Brain microvascular endothelial cell (primary cell): Measurements from ENCODE around the gene RALGAPA2.

ENCODE experiments used
- DNase-seq: peaks from one replicate; pipeline ENCODE4 v3.0.0-alpha.2; 2020
- H3K27ac ChIP-seq: fragments of 250-450 bp; sonication (Bioruptor Pico); 2 replicates; pipeline ENCODE4 v1.5.1; 2020; ENCODE audit warnings: mild to moderate bottlenecking, moderate library complexity
- H3K27me3 ChIP-seq: fragments of 250-450 bp; sonication (Bioruptor Pico); replicated peaks from 2 replicates; pipeline ENCODE4 v1.5.1; 2020; ENCODE audit warnings: mild to moderate bottlenecking
- H3K36me3 ChIP-seq: fragments of 250-450 bp; sonication (Bioruptor Pico); replicated peaks from 2 replicates; pipeline ENCODE4 v1.5.1; 2020; ENCODE audit warnings: mild to moderate bottlenecking
- H3K4me3 ChIP-seq: 2 replicates; pipeline ENCODE4 v1.5.1; 2011; ENCODE audit warnings: low read depth, mild to moderate bottlenecking, control low read depth, low read length, moderate library complexity
- in situ Hi-C: cut with HindIII; loops from 2 replicates; pipeline ENCODE4 v1.10.0; 2017; ENCODE audit warnings: low sequenced_read_pairs, low pct_ligation_motif_present
- TF ChIP-seq, protein P1 (sequence below): IDR thresholded peaks from 2 replicates; pipeline ENCODE4 v1.5.1; 2011; ENCODE audit warnings: low read depth, mild to moderate bottlenecking, moderate library complexity, low read length, control low read depth, inconsistent platforms; ENCODE audit errors: missing control alignments

Gene RALGAPA2

DNA sequence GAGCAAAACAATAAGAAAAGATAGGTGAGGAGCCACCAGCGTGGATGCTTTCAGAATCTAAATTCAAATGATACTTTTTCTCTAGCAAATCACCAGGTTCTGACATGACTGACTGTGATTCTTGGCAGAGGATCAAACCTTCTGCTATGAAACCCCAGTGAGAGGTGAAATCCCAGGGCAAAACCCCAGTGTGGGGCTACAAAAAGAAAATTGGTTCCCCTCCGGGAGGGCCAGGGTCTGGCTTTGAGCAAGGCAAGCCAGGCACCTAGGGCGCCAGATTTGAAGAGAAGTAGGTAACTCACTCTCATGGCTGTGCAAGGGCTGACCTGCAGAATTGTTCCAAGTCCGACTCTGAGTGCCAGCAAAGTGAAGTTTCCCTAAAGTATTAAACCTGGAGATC, 20.2 kb upstream of the RALGAPA2 start:
- TF ChIP-seq, protein P1, sequence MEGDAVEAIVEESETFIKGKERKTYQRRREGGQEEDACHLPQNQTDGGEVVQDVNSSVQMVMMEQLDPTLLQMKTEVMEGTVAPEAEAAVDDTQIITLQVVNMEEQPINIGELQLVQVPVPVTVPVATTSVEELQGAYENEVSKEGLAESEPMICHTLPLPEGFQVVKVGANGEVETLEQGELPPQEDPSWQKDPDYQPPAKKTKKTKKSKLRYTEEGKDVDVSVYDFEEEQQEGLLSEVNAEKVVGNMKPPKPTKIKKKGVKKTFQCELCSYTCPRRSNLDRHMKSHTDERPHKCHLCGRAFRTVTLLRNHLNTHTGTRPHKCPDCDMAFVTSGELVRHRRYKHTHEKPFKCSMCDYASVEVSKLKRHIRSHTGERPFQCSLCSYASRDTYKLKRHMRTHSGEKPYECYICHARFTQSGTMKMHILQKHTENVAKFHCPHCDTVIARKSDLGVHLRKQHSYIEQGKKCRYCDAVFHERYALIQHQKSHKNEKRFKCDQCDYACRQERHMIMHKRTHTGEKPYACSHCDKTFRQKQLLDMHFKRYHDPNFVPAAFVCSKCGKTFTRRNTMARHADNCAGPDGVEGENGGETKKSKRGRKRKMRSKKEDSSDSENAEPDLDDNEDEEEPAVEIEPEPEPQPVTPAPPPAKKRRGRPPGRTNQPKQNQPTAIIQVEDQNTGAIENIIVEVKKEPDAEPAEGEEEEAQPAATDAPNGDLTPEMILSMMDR: no peak
- Histone ChIP-seq H3K36me3 (no peaks in the 10 kb centered on the region), H3K4me3 (no peak overlapping the region), H3K27ac (no peak overlapping the region), H3K27me3 (no peaks in the 10 kb centered on the region)
- DNase-seq: no peak
- in situ Hi-C loops: no loop called here

DNA sequence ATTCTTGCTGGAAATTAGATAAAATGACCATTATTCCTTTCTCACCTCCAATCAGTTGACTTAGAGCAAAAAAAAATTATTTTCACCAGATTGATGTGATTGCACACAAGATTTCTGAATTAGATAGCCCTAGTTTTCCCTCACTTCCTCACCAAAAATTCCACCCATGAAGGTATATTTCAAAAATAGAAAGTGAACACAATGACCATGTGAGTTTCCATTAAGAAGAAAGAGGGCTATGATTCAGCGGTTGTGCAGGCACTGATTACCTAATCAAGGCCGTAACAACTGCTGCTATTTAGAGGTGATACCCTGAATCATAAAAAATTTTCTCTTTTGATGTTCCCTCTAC, 19.5 kb upstream of the RALGAPA2 start:
- Histone ChIP-seq H3K36me3 (no peaks in the 10 kb centered on the region), H3K27me3 (no peaks in the 10 kb centered on the region), H3K4me3 (no peak overlapping the region), H3K27ac (no peak overlapping the region)
- TF ChIP-seq, protein P1: no peak
- in situ Hi-C loops: no loop called here
- DNase-seq: peak; percentile 35

DNA sequence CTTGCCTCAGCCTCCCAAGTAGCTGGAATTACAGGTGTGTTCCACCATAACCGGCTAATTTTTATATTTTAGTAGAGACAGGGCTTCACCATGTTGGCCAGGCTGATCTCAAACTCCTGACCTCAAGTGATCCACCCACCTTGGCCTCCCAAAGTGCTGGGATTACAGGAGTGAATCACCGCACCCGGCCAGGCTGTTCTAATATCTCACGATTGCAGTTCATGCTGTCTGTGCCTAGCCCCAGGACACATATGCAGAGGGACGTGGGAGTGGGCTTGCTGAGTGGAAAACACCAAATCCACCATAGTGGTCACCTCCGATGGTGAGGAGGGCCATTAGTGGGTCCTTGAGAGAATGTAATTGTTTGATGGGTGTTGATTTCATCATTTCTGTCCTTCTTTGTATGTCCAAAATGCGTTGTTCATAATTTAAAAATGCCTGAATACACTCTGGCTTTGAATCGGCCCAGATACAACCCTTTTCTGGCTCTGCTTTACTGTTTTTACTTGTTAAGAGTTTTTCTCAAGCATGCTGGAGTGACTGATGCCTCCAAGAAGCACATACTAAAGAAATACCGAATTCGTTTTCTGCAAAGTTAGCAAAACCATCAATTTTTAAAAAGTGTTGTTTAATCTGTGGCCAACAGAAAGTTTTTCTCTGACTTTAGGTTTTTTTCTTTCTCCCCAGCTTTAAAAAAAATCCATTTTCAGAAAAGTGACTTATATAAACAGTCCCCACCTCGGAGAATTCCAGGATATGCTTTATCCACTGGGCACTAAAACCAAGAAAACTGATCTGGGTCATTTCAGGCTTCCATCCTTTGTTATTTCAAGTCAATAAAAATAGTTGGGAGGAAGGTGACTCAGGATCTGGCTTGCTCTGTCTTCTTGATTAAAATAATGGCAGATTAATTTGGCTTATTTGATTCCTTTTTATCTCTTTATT, 18.8 kb upstream of the RALGAPA2 start:
- Histone ChIP-seq H3K4me3 (no peak overlapping the region), H3K27me3 (no peaks in the 10 kb centered on the region), H3K36me3 (no peaks in the 10 kb centered on the region), H3K27ac (peak overlapping the region; percentile 30)
- peak; percentile 7 for DNase-seq
- in situ Hi-C loops: no loop called here
- TF ChIP-seq, protein P1: no peak

DNA sequence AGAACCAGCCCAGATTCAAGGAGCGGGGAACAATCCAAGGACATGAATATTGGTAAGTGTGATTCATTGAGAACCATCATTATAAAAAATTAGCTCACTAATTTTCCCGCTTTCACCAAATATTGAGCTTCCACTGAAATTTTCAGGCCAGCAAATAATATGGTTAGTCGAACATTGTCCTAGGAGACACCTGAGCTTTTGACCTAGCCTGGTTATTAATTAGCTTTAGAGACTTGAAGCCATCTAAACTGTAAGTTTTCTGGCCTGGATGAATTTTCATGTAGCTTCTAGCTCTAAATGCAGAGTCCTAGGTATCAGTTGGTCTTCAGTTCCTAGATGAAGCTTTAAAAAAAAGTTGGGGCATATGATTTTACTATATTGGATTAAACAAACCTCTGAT, 17.1 kb upstream of the RALGAPA2 start:
- no peaks in the 10 kb centered on the region for H3K27me3 ChIP-seq
- in situ Hi-C loops: no loop called here
- TF ChIP-seq, protein P1: no peak
- H3K36me3 ChIP-seq: no peaks in the 10 kb centered on the region
- no peak overlapping the region for H3K27ac ChIP-seq
- no peak for DNase-seq
- no peak overlapping the region for H3K4me3 ChIP-seq

DNA sequence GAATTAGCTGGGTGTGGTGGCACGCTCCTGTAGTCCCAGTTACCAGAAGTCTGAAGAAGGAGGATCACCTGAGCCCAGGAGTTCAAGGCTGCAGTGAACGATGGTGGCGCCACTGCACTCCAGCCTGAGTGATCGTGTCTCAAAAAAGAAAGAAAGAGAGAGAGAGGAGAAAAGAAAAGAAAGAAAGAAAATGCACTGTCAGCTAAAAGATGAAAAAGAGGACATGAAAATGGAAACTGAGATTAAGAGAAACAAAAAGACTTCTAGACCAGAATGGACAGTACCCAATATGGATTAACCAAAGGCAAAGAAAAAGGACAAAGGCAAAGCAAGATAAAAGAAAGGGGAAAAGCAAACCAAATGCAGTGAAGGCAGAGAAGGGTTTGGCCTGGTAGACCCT, 9.0 kb upstream of the RALGAPA2 start:
- Histone ChIP-seq H3K27me3 (no peaks in the 10 kb centered on the region), H3K27ac (no peak overlapping the region), H3K36me3 (no peaks in the 10 kb centered on the region), H3K4me3 (no peak overlapping the region)
- in situ Hi-C loops: no loop called here
- TF ChIP-seq, protein P1: no peak
- no peak for DNase-seq

DNA sequence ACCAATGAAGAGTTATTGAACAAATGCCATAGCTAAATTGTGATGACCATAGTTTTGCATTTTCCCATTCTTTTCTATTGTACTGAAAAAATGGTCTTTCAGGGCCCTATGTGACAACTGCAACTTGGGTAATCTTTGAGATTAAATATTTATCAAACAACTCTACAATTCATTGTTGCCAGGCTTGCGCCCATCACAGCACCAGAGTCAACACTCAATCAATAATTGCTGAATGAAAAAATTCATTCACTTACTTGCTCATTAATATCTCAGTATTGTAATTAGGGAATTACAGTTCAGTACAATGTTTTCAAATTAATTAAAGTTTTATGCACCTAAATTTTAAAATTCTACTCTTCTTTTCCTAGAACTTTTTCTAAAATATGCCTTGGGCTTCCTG, 7.7 kb upstream of the RALGAPA2 start:
- Histone ChIP-seq H3K36me3 (no peaks in the 10 kb centered on the region), H3K4me3 (no peak overlapping the region), H3K27me3 (no peaks in the 10 kb centered on the region), H3K27ac (no peak overlapping the region)
- TF ChIP-seq, protein P1: no peak
- in situ Hi-C loops: no loop called here
- no peak for DNase-seq
